ENCODE data around the gene TRPM1.

Gene TRPM1

GRCh38 chr15:31106495-31107300, 5.2 kb upstream of the TRPM1 start:
- no peaks in the 10 kb centered on the region for H3K36me3 ChIP-seq (ENCODE audit: control insufficient read depth, insufficient read depth, low read length)
- no peaks in the 10 kb centered on the region for H3K27me3 ChIP-seq (ENCODE audit: control insufficient read depth, insufficient read depth, low read length)
- H3K4me1 ChIP-seq (ENCODE audit: control insufficient read depth, insufficient read depth, low read length), result no peaks in the 10 kb centered on the region
- H3K4me3 ChIP-seq (ENCODE audit: low read length), result no peak overlapping the region
- H3K9ac ChIP-seq (ENCODE audit: low read length), result no peak overlapping the region
- H3K27ac ChIP-seq (ENCODE audit: low read depth, low read length), result no peak overlapping the region

- Histone ChIP-seq H3K4me1 (ENCODE audit: control insufficient read depth, insufficient read depth, low read length) (no peaks in the 10 kb centered on the region), H3K27ac (ENCODE audit: low read depth, low read length) (no peak overlapping the region), H3K9ac (ENCODE audit: low read length) (no peak overlapping the region), H3K27me3 (ENCODE audit: control insufficient read depth, insufficient read depth, low read length) (no peaks in the 10 kb centered on the region), H3K36me3 (ENCODE audit: control insufficient read depth, insufficient read depth, low read length) (no peaks in the 10 kb centered on the region), H3K4me3 (ENCODE audit: low read length) (no peak overlapping the region)
Observed at GRCh38 chr15:31104003-31104402, 2.5 kb upstream of the TRPM1 start.

GRCh38 chr15:31102374-31103342, 1.1 kb upstream of the TRPM1 start:
- H3K36me3 ChIP-seq (ENCODE audit: control insufficient read depth, insufficient read depth, low read length), result no peaks in the 10 kb centered on the region
- no peak overlapping the region for H3K27ac ChIP-seq (ENCODE audit: low read depth, low read length)
- no peaks in the 10 kb centered on the region for H3K4me1 ChIP-seq (ENCODE audit: control insufficient read depth, insufficient read depth, low read length)
- H3K27me3 ChIP-seq (ENCODE audit: control insufficient read depth, insufficient read depth, low read length), result no peaks in the 10 kb centered on the region
- H3K9ac ChIP-seq (ENCODE audit: low read length), result no peak overlapping the region
- H3K4me3 ChIP-seq (ENCODE audit: low read length), result no peak overlapping the region

GRCh38 chr15:31102039-31102321, 455 bp upstream of the TRPM1 start:
- H3K9ac ChIP-seq (ENCODE audit: low read length), result no peak overlapping the region
- H3K27ac ChIP-seq (ENCODE audit: low read depth, low read length), result no peak overlapping the region

GRCh38 chr15:31100738-31101137, 787 bp downstream of the TRPM1 start:
- Histone ChIP-seq H3K9ac (ENCODE audit: low read length) (no peak overlapping the region), H3K27ac (ENCODE audit: low read depth, low read length) (no peak overlapping the region), H3K4me3 (ENCODE audit: low read length) (no peak overlapping the region)

More at GRCh38 chr15:31102039-31102321, 455 bp upstream of the TRPM1 start:
- no peaks in the 10 kb centered on the region for H3K4me1 ChIP-seq (ENCODE audit: control insufficient read depth, insufficient read depth, low read length)
- H3K27me3 ChIP-seq (ENCODE audit: control insufficient read depth, insufficient read depth, low read length), result no peaks in the 10 kb centered on the region
- no peaks in the 10 kb centered on the region for H3K36me3 ChIP-seq (ENCODE audit: control insufficient read depth, insufficient read depth, low read length)
- H3K4me3 ChIP-seq (ENCODE audit: low read length), result no peak overlapping the region

GRCh38 chr15:31098953-31099740, 2.4 kb downstream of the TRPM1 start:
- Histone ChIP-seq H3K36me3 (ENCODE audit: control insufficient read depth, insufficient read depth, low read length) (no peaks in the 10 kb centered on the region), H3K27me3 (ENCODE audit: control insufficient read depth, insufficient read depth, low read length) (no peaks in the 10 kb centered on the region), H3K4me1 (ENCODE audit: control insufficient read depth, insufficient read depth, low read length) (no peaks in the 10 kb centered on the region), H3K9ac (ENCODE audit: low read length) (no peak overlapping the region), H3K27ac (ENCODE audit: low read depth, low read length) (no peak overlapping the region), H3K4me3 (ENCODE audit: low read length) (no peak overlapping the region)

More at GRCh38 chr15:31100738-31101137, 787 bp downstream of the TRPM1 start:
- Histone ChIP-seq H3K4me1 (ENCODE audit: control insufficient read depth, insufficient read depth, low read length) (no peaks in the 10 kb centered on the region), H3K27me3 (ENCODE audit: control insufficient read depth, insufficient read depth, low read length) (no peaks in the 10 kb centered on the region), H3K36me3 (ENCODE audit: control insufficient read depth, insufficient read depth, low read length) (no peaks in the 10 kb centered on the region)

GRCh38 chr15:31098491-31098917, 3.0 kb downstream of the TRPM1 start:
- H3K4me3 ChIP-seq (ENCODE audit: low read length), result no peak overlapping the region
- no peak overlapping the region for H3K9ac ChIP-seq (ENCODE audit: low read length)
- no peaks in the 10 kb centered on the region for H3K27me3 ChIP-seq (ENCODE audit: control insufficient read depth, insufficient read depth, low read length)
- no peak overlapping the region for H3K27ac ChIP-seq (ENCODE audit: low read depth, low read length)
- no peaks in the 10 kb centered on the region for H3K4me1 ChIP-seq (ENCODE audit: control insufficient read depth, insufficient read depth, low read length)
- no peaks in the 10 kb centered on the region for H3K36me3 ChIP-seq (ENCODE audit: control insufficient read depth, insufficient read depth, low read length)

- Histone ChIP-seq H3K36me3 (ENCODE audit: control insufficient read depth, insufficient read depth, low read length) (no peaks in the 10 kb centered on the region), H3K4me3 (ENCODE audit: low read length) (no peak overlapping the region), H3K27ac (ENCODE audit: low read depth, low read length) (no peak overlapping the region), H3K4me1 (ENCODE audit: control insufficient read depth, insufficient read depth, low read length) (no peaks in the 10 kb centered on the region), H3K9ac (ENCODE audit: low read length) (no peak overlapping the region), H3K27me3 (ENCODE audit: control insufficient read depth, insufficient read depth, low read length) (no peaks in the 10 kb centered on the region)
Observed at GRCh38 chr15:31096563-31096962, 5.0 kb downstream of the TRPM1 start.

GRCh38 chr15:31091481-31091880, 10.0 kb downstream of the TRPM1 start:
- Histone ChIP-seq H3K27me3 (ENCODE audit: control insufficient read depth, insufficient read depth, low read length) (no peaks in the 10 kb centered on the region), H3K4me1 (ENCODE audit: control insufficient read depth, insufficient read depth, low read length) (no peaks in the 10 kb centered on the region), H3K9ac (ENCODE audit: low read length) (no peak overlapping the region), H3K4me3 (ENCODE audit: low read length) (no peak overlapping the region), H3K36me3 (ENCODE audit: control insufficient read depth, insufficient read depth, low read length) (no peaks in the 10 kb centered on the region), H3K27ac (ENCODE audit: low read depth, low read length) (no peak overlapping the region)

GRCh38 chr15:31090766-31091165, 10.8 kb downstream of the TRPM1 start:
- H3K36me3 ChIP-seq (ENCODE audit: control insufficient read depth, insufficient read depth, low read length), result no peaks in the 10 kb centered on the region
- no peak overlapping the region for H3K4me3 ChIP-seq (ENCODE audit: low read length)
- H3K4me1 ChIP-seq (ENCODE audit: control insufficient read depth, insufficient read depth, low read length), result no peaks in the 10 kb centered on the region
- no peak overlapping the region for H3K27ac ChIP-seq (ENCODE audit: low read depth, low read length)
- H3K27me3 ChIP-seq (ENCODE audit: control insufficient read depth, insufficient read depth, low read length), result no peaks in the 10 kb centered on the region
- no peak overlapping the region for H3K9ac ChIP-seq (ENCODE audit: low read length)

- H3K27ac ChIP-seq (ENCODE audit: low read depth, low read length), result no peak overlapping the region
- no peaks in the 10 kb centered on the region for H3K4me1 ChIP-seq (ENCODE audit: control insufficient read depth, insufficient read depth, low read length)
- no peaks in the 10 kb centered on the region for H3K36me3 ChIP-seq (ENCODE audit: control insufficient read depth, insufficient read depth, low read length)
- no peak overlapping the region for H3K9ac ChIP-seq (ENCODE audit: low read length)
- H3K4me3 ChIP-seq (ENCODE audit: low read length), result no peak overlapping the region
- no peaks in the 10 kb centered on the region for H3K27me3 ChIP-seq (ENCODE audit: control insufficient read depth, insufficient read depth, low read length)
Observed at GRCh38 chr15:31089368-31090047, 12.0 kb downstream of the TRPM1 start.
